HG03066 (cell line): Measurements from ENCODE around the gene PLD1.

ENCODE experiments used
- ATAC-seq: cut with Tn5 transposase; IDR thresholded peaks from one replicate; pipeline ENCODE4 v1.9.1; 2021; ENCODE audit warnings: low read depth; ENCODE audit not compliant: unreplicated experiment

Gene PLD1

GRCh38 chr3:171776839-171777583, 33.3 kb downstream of the PLD1 start:
- ATAC-seq: no peak

GRCh38 chr3:171776411-171776810, 33.9 kb downstream of the PLD1 start:
- ATAC-seq: no peak

- no peak for ATAC-seq
These were observed 34.3 kb downstream of the PLD1 start for GRCh38 chr3:171775943-171776342.

- ATAC-seq: no peak
These were observed 35.8 kb downstream of the PLD1 start for GRCh38 chr3:171774521-171774920.

GRCh38 chr3:171772427-171773056, 37.7 kb downstream of the PLD1 start:
- no peak for ATAC-seq

- peak; percentile 84 for ATAC-seq
These were observed 39.3 kb downstream of the PLD1 start for GRCh38 chr3:171770689-171771620.

GRCh38 chr3:171769461-171769860, 40.8 kb downstream of the PLD1 start:
- ATAC-seq: no peak

- ATAC-seq: no peak
These were observed 41.3 kb downstream of the PLD1 start for GRCh38 chr3:171768986-171769385.

GRCh38 chr3:171768281-171768900, 41.9 kb downstream of the PLD1 start:
- no peak for ATAC-seq

- no peak for ATAC-seq
These were observed 44.8 kb downstream of the PLD1 start for GRCh38 chr3:171765511-171765887.

GRCh38 chr3:171763392-171763791, 46.9 kb downstream of the PLD1 start:
- ATAC-seq: no peak

GRCh38 chr3:171760477-171760876, 49.8 kb downstream of the PLD1 start:
- ATAC-seq: no peak

GRCh38 chr3:171758109-171758508, 52.2 kb downstream of the PLD1 start:
- no peak for ATAC-seq

GRCh38 chr3:171757361-171758034, 52.8 kb downstream of the PLD1 start:
- ATAC-seq: no peak

GRCh38 chr3:171755656-171756055, 54.6 kb downstream of the PLD1 start:
- ATAC-seq: no peak

GRCh38 chr3:171755015-171755589, 55.2 kb downstream of the PLD1 start:
- no peak for ATAC-seq

- no peak for ATAC-seq
These were observed 56.4 kb downstream of the PLD1 start for GRCh38 chr3:171753665-171754408.

- ATAC-seq: no peak
These were observed 57.2 kb downstream of the PLD1 start for GRCh38 chr3:171753025-171753472.

GRCh38 chr3:171752329-171752728, 58.0 kb downstream of the PLD1 start:
- no peak for ATAC-seq
